ENCODE data around the gene TRIM9.
A peak's percentile ranks its signal among the peaks of the same experiment; 100 is the strongest.

TRIM9 gene

GRCh38 chr14:50974118-50974517 lies 120.8 kb downstream of the TRIM9 start:
- H3K4me3 ChIP-seq, result no peak overlapping the region
- no peak overlapping the region for H3K27ac ChIP-seq
- DNase-seq (ENCODE audit: low spot score), result no peak
- no peak for TF ChIP-seq CTCF (IDR thresholded peaks at IDR 0.05)

GRCh38 chr14:50972734-50973133 lies 122.2 kb downstream of the TRIM9 start:
- Histone ChIP-seq H3K4me3 (no peak overlapping the region), H3K27ac (no peak overlapping the region)
- DNase-seq (ENCODE audit: low spot score), result no peak
- TF ChIP-seq CTCF (IDR thresholded peaks at IDR 0.05), result no peak

- Histone ChIP-seq H3K27ac (no peak overlapping the region), H3K4me3 (no peak overlapping the region)
- TF ChIP-seq CTCF (IDR thresholded peaks at IDR 0.05), result no peak
- DNase-seq (ENCODE audit: low spot score), result no peak
These were observed 123.8 kb downstream of the TRIM9 start for GRCh38 chr14:50970886-50971781.

GRCh38 chr14:50967790-50968189 lies 127.1 kb downstream of the TRIM9 start:
- Histone ChIP-seq H3K27ac (peak overlapping the region in 1 of 2 donors; percentile 48), H3K4me3 (no peak overlapping the region)
- TF ChIP-seq CTCF (IDR thresholded peaks at IDR 0.05), result no peak
- no peak for DNase-seq (ENCODE audit: low spot score)

GRCh38 chr14:50967103-50967502 lies 127.8 kb downstream of the TRIM9 start:
- no peak for DNase-seq (ENCODE audit: low spot score)
- Histone ChIP-seq H3K27ac (no peak overlapping the region), H3K4me3 (no peak overlapping the region)
- TF ChIP-seq CTCF (IDR thresholded peaks at IDR 0.05), result no peak

- H3K4me3 ChIP-seq, result no peak overlapping the region
- TF ChIP-seq CTCF (IDR thresholded peaks at IDR 0.05), result no peak
- DNase-seq (ENCODE audit: low spot score), result no peak
- no peak overlapping the region for H3K27ac ChIP-seq
These were observed 130.1 kb downstream of the TRIM9 start for GRCh38 chr14:50964683-50965390.
